Stimulated activated CD8-positive, alpha-beta memory T cell treated with anti-CD3 and anti-CD28 coated beads, Interleukin-4, amount 100 ng/mL, for 24 hours (primary cell): Measurements from ENCODE around the gene BANP.
"Not testable (repeated sequence)": the region's sequence is repeated elsewhere in the genome, so short reads cannot be mapped to it uniquely, and the experiment has no call there.

Experiments used
- DNase-seq: peaks from one replicate; pipeline ENCODE4 v3.0.0-alpha.2; 2020; ENCODE audit warnings: low read depth

The BANP gene

DNA sequence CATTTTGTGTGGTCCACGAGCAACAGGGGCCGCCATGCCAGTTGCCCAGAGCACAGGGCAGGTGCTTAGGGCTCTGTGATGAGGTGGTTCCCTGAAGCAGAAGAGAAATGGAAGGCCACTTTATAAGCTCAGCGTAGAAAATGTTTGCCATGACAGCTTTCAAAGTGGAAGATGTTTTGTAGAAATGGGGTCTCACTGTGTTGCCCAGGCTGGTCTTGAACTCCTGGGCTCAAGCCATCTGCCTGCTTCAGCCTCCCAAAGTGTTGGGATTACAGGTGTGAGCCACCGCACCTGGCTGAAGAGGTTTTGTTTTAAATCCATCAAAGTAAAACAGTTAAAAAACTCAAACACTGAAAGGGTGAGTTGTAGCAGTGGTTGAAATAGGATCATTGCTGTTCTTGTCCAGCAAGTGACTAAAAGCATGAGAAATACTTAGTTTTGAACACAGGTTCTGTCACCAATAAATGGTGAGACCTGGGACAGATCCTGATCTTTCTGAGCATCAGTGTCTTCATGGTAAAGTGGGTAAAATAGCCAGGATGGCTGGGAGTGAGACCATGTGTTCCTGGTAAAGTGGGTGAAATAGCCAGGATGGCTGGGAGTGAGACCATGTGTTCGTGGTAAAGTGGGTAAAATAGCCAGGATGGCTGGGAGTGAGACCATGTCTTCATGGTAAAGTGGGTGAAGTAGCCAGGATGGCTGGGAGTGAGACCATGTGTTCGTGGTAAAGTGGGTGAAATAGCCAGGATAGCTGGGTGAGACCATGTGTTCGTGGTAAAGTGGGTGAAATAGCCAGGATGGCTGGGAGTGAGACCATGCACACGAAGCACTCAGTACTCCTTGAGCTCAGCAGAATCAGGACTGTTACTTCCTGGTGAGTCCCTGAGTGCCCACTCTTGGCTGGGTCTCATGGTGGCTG lies 46.0 kb downstream of the BANP start:
- DNase-seq: no peak

GRCh38 chr16:87998184-87998793 lies 47.1 kb downstream of the BANP start:
- DNase-seq: not testable (repeated sequence)

- not testable (repeated sequence) for DNase-seq
Observed at GRCh38 chr16:87998992-87999391, 47.8 kb downstream of the BANP start.

GRCh38 chr16:88002211-88002610 lies 51.0 kb downstream of the BANP start:
- DNase-seq: no peak

GRCh38 chr16:88002749-88003148 lies 51.5 kb downstream of the BANP start:
- DNase-seq: no peak

GRCh38 chr16:88003316-88003715 lies 52.1 kb downstream of the BANP start:
- DNase-seq: no peak

DNA sequence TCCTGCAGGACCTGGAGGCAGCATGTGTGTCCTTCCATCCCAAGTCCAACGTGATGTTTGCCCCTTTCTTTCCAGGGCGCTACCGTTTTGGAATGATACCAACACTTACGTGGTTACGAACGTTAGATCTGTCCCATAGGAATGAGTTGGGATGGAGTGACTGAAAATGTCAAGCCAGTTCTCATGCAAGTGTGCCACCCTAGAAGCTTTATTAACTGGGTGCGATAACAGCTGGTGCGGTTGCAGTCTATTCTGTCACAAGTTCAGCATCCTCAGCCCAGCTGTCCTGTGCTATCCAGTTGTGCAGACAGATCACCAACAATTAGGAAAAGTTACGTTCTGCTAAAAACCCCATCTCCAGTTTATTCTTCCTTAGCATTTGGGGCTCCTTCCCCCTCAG lies 52.5 kb downstream of the BANP start:
- no peak for DNase-seq

GRCh38 chr16:88004391-88004790 lies 53.2 kb downstream of the BANP start:
- no peak for DNase-seq

DNA sequence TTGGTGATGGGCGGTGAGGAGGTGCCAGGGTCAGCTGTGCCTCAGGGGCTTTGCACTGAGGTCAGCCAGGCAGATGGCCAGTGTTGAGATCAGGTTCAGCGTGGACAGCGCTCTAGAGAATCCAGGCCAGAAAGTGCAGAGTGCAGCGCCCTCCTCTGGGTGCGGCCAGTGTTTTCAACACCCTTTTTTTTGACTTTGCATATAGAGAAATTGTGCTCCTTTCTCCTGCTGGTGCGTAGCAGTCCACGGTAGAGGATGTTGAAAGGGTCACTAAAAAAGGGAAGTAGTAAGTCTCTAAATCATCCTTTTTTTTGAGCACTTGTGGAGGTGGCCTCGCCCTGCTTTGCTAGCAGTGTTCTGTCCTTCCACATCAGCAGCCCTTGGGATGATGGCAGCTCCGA lies 53.9 kb downstream of the BANP start:
- no peak for DNase-seq

DNA sequence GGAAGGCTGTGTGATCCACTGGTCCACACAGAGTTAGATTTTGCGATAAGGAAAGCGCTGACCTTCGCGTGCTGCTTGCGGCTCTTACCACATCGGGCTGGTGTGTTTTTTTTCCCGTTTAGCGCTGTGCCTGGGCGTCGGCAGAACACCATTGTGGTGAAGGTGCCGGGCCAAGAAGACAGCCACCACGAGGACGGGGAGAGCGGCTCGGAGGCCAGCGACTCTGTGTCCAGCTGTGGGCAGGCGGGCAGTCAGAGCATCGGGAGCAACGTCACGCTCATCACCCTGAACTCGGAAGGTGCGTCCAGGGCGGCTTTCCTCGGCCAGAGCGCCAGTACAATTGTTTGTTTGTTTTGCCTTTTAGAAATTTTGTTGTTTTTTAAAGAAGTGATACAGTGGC lies 54.7 kb downstream of the BANP start:
- DNase-seq: no peak

DNA sequence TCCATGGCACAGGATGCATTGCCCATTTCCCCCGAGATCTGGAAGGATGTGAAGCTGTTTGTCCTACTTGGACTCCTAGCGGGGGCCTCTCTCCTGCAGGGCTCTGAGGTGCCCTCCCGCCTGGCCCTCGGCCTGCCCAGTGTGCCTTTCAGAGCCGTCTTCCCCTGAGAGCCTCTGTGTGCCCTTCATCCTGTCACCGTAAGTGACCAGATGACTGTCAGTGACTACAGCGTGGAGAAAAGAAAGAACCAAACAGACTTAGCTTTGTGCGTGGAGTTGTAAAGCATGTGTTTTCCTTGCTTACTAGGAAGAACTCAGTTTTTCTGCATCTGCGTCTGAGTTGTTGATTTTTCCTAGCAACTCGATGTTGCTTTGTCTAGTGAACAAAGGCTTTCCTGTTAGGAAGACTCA lies 56.1 kb downstream of the BANP start:
- DNase-seq: no peak

DNA sequence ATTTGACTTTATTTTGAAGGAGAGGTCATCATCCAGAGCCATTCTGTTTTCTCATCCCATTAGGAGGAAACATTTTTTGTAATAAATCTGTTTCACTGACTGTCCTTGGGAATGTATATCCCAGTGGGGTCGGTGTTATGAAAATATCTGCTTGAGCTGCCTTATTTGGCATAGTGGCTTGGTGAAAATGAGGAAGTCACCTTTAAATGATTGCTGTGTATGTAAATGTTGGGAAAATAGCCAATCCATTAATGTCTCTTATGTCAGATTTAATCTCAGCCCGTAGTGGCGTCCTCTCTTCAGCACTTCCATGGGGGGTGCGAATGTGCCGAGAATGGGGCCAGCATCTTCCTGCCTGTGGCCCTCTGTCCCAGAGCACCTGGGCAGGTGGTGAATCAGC lies 57.6 kb downstream of the BANP start:
- DNase-seq: no peak

GRCh38 chr16:88009563-88010342 lies 58.5 kb downstream of the BANP start:
- DNase-seq: no peak

- no peak for DNase-seq
Observed at GRCh38 chr16:88010343-88010967, 59.2 kb downstream of the BANP start.

GRCh38 chr16:88010968-88011483 lies 59.8 kb downstream of the BANP start:
- DNase-seq: no peak

DNA sequence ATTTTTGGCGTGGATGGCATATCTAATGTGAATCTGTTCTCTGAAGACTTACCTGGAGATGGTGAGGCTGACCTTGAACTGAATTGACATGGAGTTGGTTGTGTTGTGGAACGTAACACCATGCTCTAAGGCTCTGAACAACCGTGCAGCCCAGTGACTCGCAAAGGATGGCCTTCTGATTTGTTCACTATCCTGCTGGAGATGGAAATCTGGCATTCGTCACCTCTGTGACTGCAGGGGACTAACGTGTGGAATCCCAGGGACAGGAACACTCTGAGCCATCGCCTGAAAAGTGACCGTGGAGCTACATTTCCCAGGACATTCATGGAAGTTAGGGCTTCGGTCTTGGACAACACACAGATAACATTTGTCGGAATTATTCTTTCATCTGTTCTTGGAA lies 61.1 kb downstream of the BANP start:
- DNase-seq: no peak

- no peak for DNase-seq
Observed at GRCh38 chr16:88013091-88013609, 61.9 kb downstream of the BANP start.

DNA sequence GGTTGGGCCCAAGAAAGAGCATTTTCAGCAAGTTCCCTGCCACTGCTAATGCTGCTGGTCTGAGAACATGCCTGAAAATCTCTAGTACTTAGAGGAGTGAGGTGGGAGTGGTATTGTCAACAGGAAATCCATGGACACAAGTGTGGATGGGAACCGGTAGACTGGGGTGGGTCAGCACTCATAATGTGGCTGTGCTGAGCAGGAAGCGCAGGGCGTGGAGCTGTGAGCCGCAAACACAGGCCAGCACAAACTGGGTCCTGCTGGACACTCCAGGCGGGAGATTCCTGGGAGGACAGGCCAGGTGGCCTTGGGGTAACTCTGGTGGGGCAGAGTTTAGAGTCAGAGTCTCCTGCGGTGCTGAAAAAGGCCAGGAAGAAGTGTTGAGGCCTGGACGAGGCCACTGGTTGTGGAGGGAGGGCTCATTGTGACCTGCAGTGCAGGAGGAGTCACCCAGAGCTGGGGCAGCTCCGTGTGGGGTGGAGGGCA lies 62.6 kb downstream of the BANP start:
- DNase-seq: no peak

- DNase-seq: no peak
Observed at GRCh38 chr16:88014252-88014781, 63.1 kb downstream of the BANP start.

GRCh38 chr16:88014954-88015805 lies 63.9 kb downstream of the BANP start:
- no peak for DNase-seq

DNA sequence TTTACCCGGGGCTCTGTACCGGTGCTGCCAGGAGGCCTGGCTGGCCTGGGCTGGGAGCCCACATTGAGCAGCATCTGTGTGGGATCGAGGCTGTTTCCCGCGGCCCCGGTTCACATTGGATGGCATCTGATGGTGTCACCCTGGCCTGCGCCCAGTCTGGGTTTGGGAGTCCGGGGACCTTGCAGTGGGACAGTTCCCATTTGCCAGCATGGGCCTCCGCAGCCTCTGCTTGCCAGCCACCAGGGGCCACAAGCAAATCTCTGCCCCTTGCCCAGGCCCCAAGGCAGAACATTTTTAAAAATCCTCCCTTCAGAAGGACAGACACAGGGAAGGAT lies 64.5 kb downstream of the BANP start:
- no peak for DNase-seq
